OCI-LY1 (cell line): Measurements from ENCODE around the gene ZNRF3.

ENCODE experiments used
- EZH2 ChIP-seq: fragments of 200-600 bp; sonication (generic), shearing (Covaris generic); IDR thresholded peaks from 2 replicates; pipeline ENCODE4 v1.8.0; 2017; ENCODE audit warnings: borderline replicate concordance, mixed run types, mild to moderate bottlenecking, antibody characterized with exemption, low read length, moderate library complexity, mixed read lengths
- TF ChIP-seq, protein P1 (sequence below): fragments of 200-600 bp; sonication (generic), shearing (Covaris generic); IDR thresholded peaks from 2 replicates; pipeline ENCODE4 v1.5.1; 2017; ENCODE audit warnings: mild to moderate bottlenecking, antibody characterized with exemption, low read length, moderate library complexity, mixed read lengths

DNA sequence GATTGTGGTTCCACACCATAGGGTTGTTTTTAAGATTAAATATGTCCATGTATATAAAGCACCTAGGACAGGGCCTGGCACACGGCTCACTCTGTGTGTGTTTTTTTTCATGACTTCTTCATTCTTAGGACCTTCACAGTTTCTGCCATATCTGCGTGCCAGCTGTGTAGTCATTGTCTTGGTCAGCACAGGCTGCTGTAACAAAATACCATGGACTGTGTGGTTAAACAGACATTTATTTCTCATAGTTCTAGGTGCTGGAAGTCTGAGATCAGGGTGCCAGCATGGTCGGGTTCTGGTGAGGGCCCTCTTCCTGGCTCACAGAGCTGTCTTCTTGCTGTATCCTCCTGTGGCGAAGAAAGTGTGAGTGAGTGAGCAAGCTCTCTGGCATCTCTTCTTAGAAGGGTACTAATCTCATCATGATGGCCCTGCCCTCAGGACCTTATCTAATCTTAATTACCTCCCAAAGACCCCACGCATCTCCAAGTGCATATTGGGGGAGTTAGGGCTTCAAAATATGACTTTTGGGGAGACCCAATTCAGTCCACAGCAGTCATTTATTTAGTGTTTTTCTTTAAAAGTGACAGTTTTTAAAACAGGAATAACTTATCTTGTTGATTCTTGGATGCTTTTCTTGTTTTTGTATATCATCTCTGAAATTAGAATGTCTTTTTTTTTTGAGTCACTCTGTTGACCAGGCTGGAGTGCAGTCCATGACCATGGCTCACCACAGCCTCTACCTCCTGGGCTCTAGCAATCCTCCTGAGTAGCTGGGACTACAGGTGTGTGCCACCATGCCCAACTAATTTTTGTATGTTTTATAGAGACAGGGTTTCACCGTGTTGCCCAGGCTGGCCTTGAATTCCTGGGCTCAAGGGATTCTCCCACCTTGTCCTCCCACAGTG is 70.9 kb downstream of the ZNRF3 start:
- TF ChIP-seq, protein P1, sequence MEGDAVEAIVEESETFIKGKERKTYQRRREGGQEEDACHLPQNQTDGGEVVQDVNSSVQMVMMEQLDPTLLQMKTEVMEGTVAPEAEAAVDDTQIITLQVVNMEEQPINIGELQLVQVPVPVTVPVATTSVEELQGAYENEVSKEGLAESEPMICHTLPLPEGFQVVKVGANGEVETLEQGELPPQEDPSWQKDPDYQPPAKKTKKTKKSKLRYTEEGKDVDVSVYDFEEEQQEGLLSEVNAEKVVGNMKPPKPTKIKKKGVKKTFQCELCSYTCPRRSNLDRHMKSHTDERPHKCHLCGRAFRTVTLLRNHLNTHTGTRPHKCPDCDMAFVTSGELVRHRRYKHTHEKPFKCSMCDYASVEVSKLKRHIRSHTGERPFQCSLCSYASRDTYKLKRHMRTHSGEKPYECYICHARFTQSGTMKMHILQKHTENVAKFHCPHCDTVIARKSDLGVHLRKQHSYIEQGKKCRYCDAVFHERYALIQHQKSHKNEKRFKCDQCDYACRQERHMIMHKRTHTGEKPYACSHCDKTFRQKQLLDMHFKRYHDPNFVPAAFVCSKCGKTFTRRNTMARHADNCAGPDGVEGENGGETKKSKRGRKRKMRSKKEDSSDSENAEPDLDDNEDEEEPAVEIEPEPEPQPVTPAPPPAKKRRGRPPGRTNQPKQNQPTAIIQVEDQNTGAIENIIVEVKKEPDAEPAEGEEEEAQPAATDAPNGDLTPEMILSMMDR: no peak
- no peak for TF ChIP-seq EZH2
